ENCODE results near the gene PNLDC1. TPM values are rescaled to one million over a fixed set of nuclear protein-coding genes. Genes with fewer than 3 reads are reported as not detected.
A peak's percentile ranks its signal among the peaks of the same experiment; 100 is the strongest.

PNLDC1 gene
- total and polyA plus RNA-seq, 4 donors, result 0.08 to 3.1 (median 0.58) TPM; not detected in 1

DNA sequence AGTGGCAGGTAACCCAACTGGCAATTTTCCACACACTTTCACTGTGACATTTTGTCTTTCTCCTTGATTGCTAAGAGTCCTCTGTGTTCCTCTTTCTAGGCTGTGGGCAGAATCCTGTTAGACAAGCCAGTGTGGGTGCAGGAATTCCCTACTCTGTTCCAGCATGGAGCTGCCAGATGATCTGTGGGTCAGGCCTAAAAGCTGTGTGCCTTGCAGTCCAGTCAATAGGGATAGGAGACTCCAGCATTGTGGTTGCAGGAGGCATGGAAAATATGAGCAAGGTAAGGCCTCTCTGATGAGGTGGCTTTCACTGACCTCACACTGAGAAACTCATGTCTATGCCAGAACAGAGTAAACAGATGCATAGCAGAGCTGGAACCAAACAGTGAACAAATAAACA lies 33.2 kb upstream of the PNLDC1 start:
- H3K27ac ChIP-seq (ENCODE audit: low read depth in 1 of 2, low read length in 2 of 2), result peak overlapping the region; percentile 1 to 36
- no peaks in the 10 kb centered on the region for H3K27me3 ChIP-seq (ENCODE audit: control insufficient read depth in 4 of 4, insufficient read depth in 4 of 4, low read length in 3 of 4)
- no peak overlapping the region for H3K9ac ChIP-seq (ENCODE audit: low read depth in 1 of 2, low read length in 2 of 2)
- no peak overlapping the region for H3K4me3 ChIP-seq (ENCODE audit: low read depth in 1 of 3, low read length in 3 of 3)
- no peak for DNase-seq (ENCODE audit: low spot score)
- peaks cover 14 to 49% (median 41%) of the 10 kb centered on the region in 4 donors for H3K36me3 ChIP-seq (ENCODE audit: control insufficient read depth in 4 of 4, insufficient read depth in 3 of 4, low read depth in 1 of 4, low read length in 3 of 4)
- H3K9me3 ChIP-seq (ENCODE audit: control insufficient read depth in 4 of 4, low read length in 3 of 4), result no peaks in the 10 kb centered on the region
- peak; percentile 95 to 98 for TF ChIP-seq JUND (IDR thresholded peaks at IDR 0.05)
- TF ChIP-seq GABPA (IDR thresholded peaks at IDR 0.05 in 1 of 2, conservative IDR thresholded peaks at IDR 0.05 in 1 of 2), result no peak
- peak; percentile 54 to 74 for TF ChIP-seq EGR1 (IDR thresholded peaks at IDR 0.05; ENCODE audit: low read depth in 2 of 2)
- peak; percentile 26 to 38 for TF ChIP-seq HNF4A (conservative IDR thresholded peaks at IDR 0.05)
- no peak for TF ChIP-seq RAD21 (IDR thresholded peaks at IDR 0.05)
- peak; percentile 72 for TF ChIP-seq SP1 (IDR thresholded peaks at IDR 0.05)
- TF ChIP-seq NR2F2 (IDR thresholded peaks at IDR 0.05), result no peak
- TF ChIP-seq, protein P1, sequence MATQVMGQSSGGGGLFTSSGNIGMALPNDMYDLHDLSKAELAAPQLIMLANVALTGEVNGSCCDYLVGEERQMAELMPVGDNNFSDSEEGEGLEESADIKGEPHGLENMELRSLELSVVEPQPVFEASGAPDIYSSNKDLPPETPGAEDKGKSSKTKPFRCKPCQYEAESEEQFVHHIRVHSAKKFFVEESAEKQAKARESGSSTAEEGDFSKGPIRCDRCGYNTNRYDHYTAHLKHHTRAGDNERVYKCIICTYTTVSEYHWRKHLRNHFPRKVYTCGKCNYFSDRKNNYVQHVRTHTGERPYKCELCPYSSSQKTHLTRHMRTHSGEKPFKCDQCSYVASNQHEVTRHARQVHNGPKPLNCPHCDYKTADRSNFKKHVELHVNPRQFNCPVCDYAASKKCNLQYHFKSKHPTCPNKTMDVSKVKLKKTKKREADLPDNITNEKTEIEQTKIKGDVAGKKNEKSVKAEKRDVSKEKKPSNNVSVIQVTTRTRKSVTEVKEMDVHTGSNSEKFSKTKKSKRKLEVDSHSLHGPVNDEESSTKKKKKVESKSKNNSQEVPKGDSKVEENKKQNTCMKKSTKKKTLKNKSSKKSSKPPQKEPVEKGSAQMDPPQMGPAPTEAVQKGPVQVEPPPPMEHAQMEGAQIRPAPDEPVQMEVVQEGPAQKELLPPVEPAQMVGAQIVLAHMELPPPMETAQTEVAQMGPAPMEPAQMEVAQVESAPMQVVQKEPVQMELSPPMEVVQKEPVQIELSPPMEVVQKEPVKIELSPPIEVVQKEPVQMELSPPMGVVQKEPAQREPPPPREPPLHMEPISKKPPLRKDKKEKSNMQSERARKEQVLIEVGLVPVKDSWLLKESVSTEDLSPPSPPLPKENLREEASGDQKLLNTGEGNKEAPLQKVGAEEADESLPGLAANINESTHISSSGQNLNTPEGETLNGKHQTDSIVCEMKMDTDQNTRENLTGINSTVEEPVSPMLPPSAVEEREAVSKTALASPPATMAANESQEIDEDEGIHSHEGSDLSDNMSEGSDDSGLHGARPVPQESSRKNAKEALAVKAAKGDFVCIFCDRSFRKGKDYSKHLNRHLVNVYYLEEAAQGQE (IDR thresholded peaks at IDR 0.05), result peak; percentile 38
- TF ChIP-seq, protein P2, sequence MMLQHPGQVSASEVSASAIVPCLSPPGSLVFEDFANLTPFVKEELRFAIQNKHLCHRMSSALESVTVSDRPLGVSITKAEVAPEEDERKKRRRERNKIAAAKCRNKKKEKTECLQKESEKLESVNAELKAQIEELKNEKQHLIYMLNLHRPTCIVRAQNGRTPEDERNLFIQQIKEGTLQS (IDR thresholded peaks at IDR 0.05), result peak; percentile 94
- TF ChIP-seq HNF4G (IDR thresholded peaks at IDR 0.05), result no peak
- TF ChIP-seq, protein P3, sequence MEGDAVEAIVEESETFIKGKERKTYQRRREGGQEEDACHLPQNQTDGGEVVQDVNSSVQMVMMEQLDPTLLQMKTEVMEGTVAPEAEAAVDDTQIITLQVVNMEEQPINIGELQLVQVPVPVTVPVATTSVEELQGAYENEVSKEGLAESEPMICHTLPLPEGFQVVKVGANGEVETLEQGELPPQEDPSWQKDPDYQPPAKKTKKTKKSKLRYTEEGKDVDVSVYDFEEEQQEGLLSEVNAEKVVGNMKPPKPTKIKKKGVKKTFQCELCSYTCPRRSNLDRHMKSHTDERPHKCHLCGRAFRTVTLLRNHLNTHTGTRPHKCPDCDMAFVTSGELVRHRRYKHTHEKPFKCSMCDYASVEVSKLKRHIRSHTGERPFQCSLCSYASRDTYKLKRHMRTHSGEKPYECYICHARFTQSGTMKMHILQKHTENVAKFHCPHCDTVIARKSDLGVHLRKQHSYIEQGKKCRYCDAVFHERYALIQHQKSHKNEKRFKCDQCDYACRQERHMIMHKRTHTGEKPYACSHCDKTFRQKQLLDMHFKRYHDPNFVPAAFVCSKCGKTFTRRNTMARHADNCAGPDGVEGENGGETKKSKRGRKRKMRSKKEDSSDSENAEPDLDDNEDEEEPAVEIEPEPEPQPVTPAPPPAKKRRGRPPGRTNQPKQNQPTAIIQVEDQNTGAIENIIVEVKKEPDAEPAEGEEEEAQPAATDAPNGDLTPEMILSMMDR (IDR thresholded peaks at IDR 0.05; ENCODE audit: low read depth, low read length, missing input control), result no peak
- TF ChIP-seq FOXA2 (IDR thresholded peaks at IDR 0.05), result no peak
- TF ChIP-seq, protein P4, sequence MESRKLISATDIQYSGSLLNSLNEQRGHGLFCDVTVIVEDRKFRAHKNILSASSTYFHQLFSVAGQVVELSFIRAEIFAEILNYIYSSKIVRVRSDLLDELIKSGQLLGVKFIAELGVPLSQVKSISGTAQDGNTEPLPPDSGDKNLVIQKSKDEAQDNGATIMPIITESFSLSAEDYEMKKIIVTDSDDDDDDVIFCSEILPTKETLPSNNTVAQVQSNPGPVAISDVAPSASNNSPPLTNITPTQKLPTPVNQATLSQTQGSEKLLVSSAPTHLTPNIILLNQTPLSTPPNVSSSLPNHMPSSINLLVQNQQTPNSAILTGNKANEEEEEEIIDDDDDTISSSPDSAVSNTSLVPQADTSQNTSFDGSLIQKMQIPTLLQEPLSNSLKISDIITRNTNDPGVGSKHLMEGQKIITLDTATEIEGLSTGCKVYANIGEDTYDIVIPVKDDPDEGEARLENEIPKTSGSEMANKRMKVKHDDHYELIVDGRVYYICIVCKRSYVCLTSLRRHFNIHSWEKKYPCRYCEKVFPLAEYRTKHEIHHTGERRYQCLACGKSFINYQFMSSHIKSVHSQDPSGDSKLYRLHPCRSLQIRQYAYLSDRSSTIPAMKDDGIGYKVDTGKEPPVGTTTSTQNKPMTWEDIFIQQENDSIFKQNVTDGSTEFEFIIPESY (IDR thresholded peaks at IDR 0.05), result no peak
- TF ChIP-seq FOXA1 (IDR thresholded peaks at IDR 0.05), result no peak
- TF ChIP-seq RXRA (IDR thresholded peaks at IDR 0.05), result peak; percentile 39 to 50
- H3K4me1 ChIP-seq (ENCODE audit: control insufficient read depth in 4 of 4, insufficient read depth in 4 of 4, low read length in 3 of 4), result peaks cover 0 to 24% (median 14%) of the 10 kb centered on the region in 4 donors

DNA sequence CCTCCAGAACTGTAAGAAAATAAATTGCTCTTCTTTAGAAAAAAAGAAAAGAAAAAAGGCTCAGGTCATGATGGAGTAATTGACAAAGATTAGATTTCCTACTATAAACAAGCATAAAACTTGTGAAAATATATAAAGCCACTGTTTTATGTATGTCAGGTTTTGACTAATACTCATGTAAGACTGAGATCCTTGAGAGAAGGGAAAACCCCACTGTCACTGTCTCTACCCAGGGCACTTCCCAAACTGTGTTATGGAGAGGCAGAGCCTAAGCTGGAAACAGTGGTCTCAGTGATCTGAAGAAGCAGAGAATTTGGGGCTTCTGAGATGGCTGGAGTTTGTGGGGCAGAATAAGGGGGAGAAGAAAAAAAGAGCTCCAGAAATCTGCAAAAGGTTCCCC lies 30.6 kb upstream of the PNLDC1 start:
- DNase-seq (ENCODE audit: low spot score), result no peak
- H3K27ac ChIP-seq (ENCODE audit: low read depth in 1 of 2, low read length in 2 of 2), result no peak overlapping the region
- no peak overlapping the region for H3K4me3 ChIP-seq (ENCODE audit: low read depth in 1 of 3, low read length in 3 of 3)
- TF ChIP-seq JUND (IDR thresholded peaks at IDR 0.05) (no peak), YY1 (IDR thresholded peaks at IDR 0.05) (no peak), RAD21 (IDR thresholded peaks at IDR 0.05) (no peak)
- TF ChIP-seq, protein P4 (IDR thresholded peaks at IDR 0.05), result no peak
- peaks cover 14 to 69% (median 50%) of the 10 kb centered on the region in 4 donors for H3K36me3 ChIP-seq (ENCODE audit: control insufficient read depth in 4 of 4, insufficient read depth in 3 of 4, low read depth in 1 of 4, low read length in 3 of 4)
- peaks cover 0 to 9% (median 4%) of the 10 kb centered on the region in 4 donors for H3K4me1 ChIP-seq (ENCODE audit: control insufficient read depth in 4 of 4, insufficient read depth in 4 of 4, low read length in 3 of 4)
- H3K27me3 ChIP-seq (ENCODE audit: control insufficient read depth in 4 of 4, insufficient read depth in 4 of 4, low read length in 3 of 4), result no peaks in the 10 kb centered on the region
- no peaks in the 10 kb centered on the region for H3K9me3 ChIP-seq (ENCODE audit: control insufficient read depth in 4 of 4, low read length in 3 of 4)
- H3K9ac ChIP-seq (ENCODE audit: low read depth in 1 of 2, low read length in 2 of 2), result no peak overlapping the region

All from liver (tissue), 9 donors.